Measurements from ENCODE around the gene U2AF1L4.

- TF ChIP-seq CTCF (IDR thresholded peaks at IDR 0.05), result no peak
- no peak for TF ChIP-seq POLR2A (IDR thresholded peaks at IDR 0.05)
Observed at GRCh38 chr19:35759697-35760096, 14.5 kb upstream of the U2AF1L4 start.
